Effector memory CD8-positive, alpha-beta T cell (primary cell): ENCODE results near the gene FCAMR.

Source experiments
- ATAC-seq: fragments of 150-1000 bp; cut with Tn5 transposase; replicated peaks from 2 replicates; pipeline ENCODE4 v1.10.0; 2021; ENCODE audit warnings: mild to moderate bottlenecking, moderate library complexity
- DNase-seq, 3 experiments: peaks; one replicate each; pipeline ENCODE4 v3.0.0; 2021
- H3K27ac Mint-ChIP-seq, 2 donors: one replicate each; pipeline ENCODE4 v1.8.0; 2022; ENCODE audit warnings: mild to moderate bottlenecking in 2 of 2, mixed read lengths in 2 of 2, moderate library complexity in 2 of 2
- H3K27me3 Mint-ChIP-seq, 2 donors: one replicate each; pipeline ENCODE4 v1.8.0; 2022; ENCODE audit warnings: mixed read lengths in 2 of 2
- H3K36me3 Mint-ChIP-seq: one replicate; pipeline ENCODE4 v1.8.0; 2022; ENCODE audit warnings: mild to moderate bottlenecking, moderate library complexity, mixed read lengths; ENCODE audit not compliant: insufficient read depth
- H3K4me1 Mint-ChIP-seq, 2 donors: one replicate each; pipeline ENCODE4 v1.8.0; 2022; ENCODE audit warnings: low read depth in 2 of 2, mixed read lengths in 2 of 2
- H3K4me3 Mint-ChIP-seq, 2 donors: one replicate each; pipeline ENCODE4 v1.8.0; 2022; ENCODE audit warnings: mild to moderate bottlenecking in 2 of 2, mixed read lengths in 2 of 2, moderate library complexity in 2 of 2
- H3K9me3 Mint-ChIP-seq, 2 donors: one replicate each; pipeline ENCODE4 v1.8.0; 2022; ENCODE audit warnings: mixed read lengths in 2 of 2

FCAMR gene

GRCh38 chr1:207006914-207007313, 36.7 kb upstream of the FCAMR start:
- H3K4me1 Mint-ChIP-seq: peaks cover 0 to 4% of the 10 kb centered on the region in 2 donors

DNA sequence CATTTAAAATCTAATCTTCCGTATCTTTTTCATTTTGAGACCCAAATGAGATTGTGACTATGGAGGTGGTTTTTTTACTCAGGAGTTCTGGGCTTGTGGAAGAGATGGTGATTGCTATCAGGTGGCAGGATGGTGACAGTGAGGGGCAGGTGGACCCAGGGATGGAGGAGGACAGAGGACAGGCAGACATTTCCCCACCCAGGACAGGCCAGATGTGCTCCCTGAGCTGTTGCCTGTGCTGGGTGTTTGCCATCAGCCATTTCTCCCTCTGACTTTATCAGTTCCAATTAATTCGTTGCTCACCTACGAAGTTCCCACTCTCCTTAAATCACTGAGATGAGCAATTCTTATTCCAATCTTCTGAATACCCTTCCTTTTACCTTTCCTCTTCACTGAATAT, 35.8 kb upstream of the FCAMR start:
- ATAC-seq: no peak
- Mint-ChIP-seq H3K27me3 (peaks cover 32 to 33% of the 10 kb centered on the region in 2 donors), H3K4me1 (peaks cover 0 to 4% of the 10 kb centered on the region in 2 donors), H3K36me3 (no peaks in the 10 kb centered on the region), H3K4me3 (no peak overlapping the region), H3K27ac (no peak overlapping the region), H3K9me3 (no peaks in the 10 kb centered on the region)
- no peak for DNase-seq

More at GRCh38 chr1:207006914-207007313, 36.7 kb upstream of the FCAMR start:
- peaks cover 36 to 37% of the 10 kb centered on the region in 2 donors for H3K27me3 Mint-ChIP-seq
- ATAC-seq (no peak), DNase-seq (no peak)
- H3K4me3 Mint-ChIP-seq: no peak overlapping the region
- no peak overlapping the region for H3K27ac Mint-ChIP-seq
- H3K36me3 Mint-ChIP-seq: no peaks in the 10 kb centered on the region
- no peaks in the 10 kb centered on the region for H3K9me3 Mint-ChIP-seq

- Mint-ChIP-seq H3K4me3 (no peak overlapping the region), H3K27me3 (peaks cover 30 to 32% of the 10 kb centered on the region in 2 donors), H3K4me1 (peaks cover 0 to 4% of the 10 kb centered on the region in 2 donors), H3K9me3 (no peaks in the 10 kb centered on the region), H3K27ac (no peak overlapping the region), H3K36me3 (no peaks in the 10 kb centered on the region)
- peak; percentile 48 for ATAC-seq
- DNase-seq: peak; percentile 18 to 33 (median 31)
Observed at GRCh38 chr1:207004931-207005830, 34.9 kb upstream of the FCAMR start.

GRCh38 chr1:207003210-207003609, 33.0 kb upstream of the FCAMR start:
- Mint-ChIP-seq H3K4me3 (no peak overlapping the region), H3K36me3 (no peaks in the 10 kb centered on the region), H3K9me3 (no peaks in the 10 kb centered on the region), H3K27ac (no peak overlapping the region), H3K27me3 (peaks cover 24 to 32% of the 10 kb centered on the region in 2 donors), H3K4me1 (peaks cover 0 to 4% of the 10 kb centered on the region in 2 donors)
- ATAC-seq (no peak), DNase-seq (no peak)

DNA sequence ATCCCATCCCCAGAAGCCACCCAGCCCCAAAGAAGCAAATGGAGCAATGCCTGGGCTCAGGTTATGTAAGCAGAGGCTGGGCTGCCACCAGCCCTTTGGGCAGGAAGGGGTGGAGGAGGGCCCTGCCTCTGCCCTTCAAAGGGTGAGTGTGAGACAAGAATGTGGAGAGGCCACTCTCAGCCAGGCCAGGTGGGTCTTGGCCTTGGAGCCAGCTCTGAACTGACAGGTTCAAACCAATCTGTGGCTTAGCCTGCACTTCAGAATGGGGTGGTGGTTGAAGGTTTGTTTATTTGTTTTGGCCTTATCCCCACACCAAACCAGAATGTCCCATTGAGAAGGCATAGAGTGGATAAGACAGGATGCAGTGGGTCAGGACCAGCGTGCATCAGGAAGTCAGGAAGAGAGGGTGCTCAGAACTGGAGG, 32.5 kb upstream of the FCAMR start:
- Mint-ChIP-seq H3K9me3 (no peaks in the 10 kb centered on the region), H3K36me3 (no peaks in the 10 kb centered on the region), H3K27ac (no peak overlapping the region), H3K4me3 (no peak overlapping the region), H3K27me3 (peaks cover 22 to 31% of the 10 kb centered on the region in 2 donors), H3K4me1 (peaks cover 0 to 4% of the 10 kb centered on the region in 2 donors)
- no peak for ATAC-seq
- no peak for DNase-seq

DNA sequence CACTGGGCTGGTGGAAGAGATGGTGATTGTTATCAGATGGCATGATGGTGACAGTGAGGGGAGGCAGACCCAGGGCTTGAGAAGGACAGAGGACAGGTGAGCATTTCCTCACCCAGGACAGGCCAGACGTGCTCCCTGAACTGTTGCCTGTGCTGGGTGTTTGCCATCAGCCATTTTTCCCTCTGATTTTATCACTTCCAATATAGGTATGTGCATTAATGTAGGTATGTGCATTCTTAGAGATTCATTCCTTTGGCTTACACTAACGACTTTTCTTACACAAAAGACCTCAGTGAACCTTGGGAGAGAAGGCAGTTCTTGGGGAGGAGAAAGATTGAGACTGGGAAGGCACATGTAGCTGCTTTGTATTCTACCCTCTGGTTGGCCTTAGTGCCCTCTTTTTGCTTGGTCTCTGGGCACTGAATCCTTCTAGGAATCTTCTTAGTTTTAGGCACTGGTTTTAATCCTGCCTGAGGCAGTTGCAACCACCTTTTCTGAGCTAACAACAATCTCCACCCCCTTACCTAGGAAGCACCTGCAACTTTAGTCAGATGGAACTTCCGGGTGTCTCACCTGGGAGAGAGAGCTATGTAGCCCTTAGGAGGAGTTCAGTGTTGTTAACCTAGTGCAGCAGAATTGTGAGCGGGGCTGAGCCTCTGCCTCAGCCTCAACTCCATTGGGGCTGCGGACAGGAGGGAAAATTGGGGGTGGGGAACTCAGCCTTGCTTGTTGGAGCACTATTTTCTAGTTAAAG, 31.4 kb upstream of the FCAMR start:
- Mint-ChIP-seq H3K9me3 (no peaks in the 10 kb centered on the region), H3K4me3 (no peak overlapping the region), H3K27me3 (peaks cover 15 to 23% of the 10 kb centered on the region in 2 donors), H3K36me3 (no peaks in the 10 kb centered on the region), H3K4me1 (peaks cover 0 to 4% of the 10 kb centered on the region in 2 donors), H3K27ac (no peak overlapping the region)
- DNase-seq: no peak
- no peak for ATAC-seq

GRCh38 chr1:207000651-207001291, 30.5 kb upstream of the FCAMR start:
- Mint-ChIP-seq H3K4me1 (peaks cover 0 to 4% of the 10 kb centered on the region in 2 donors), H3K27me3 (peaks cover 6 to 18% of the 10 kb centered on the region in 2 donors), H3K36me3 (no peaks in the 10 kb centered on the region), H3K9me3 (no peaks in the 10 kb centered on the region), H3K27ac (no peak overlapping the region), H3K4me3 (no peak overlapping the region)
- DNase-seq (no peak), ATAC-seq (no peak)

- no peaks in the 10 kb centered on the region for H3K9me3 Mint-ChIP-seq
- no peaks in the 10 kb centered on the region for H3K4me1 Mint-ChIP-seq
- no peaks in the 10 kb centered on the region for H3K36me3 Mint-ChIP-seq
- no peak overlapping the region for H3K4me3 Mint-ChIP-seq
- peaks cover 10 to 18% of the 10 kb centered on the region in 2 donors for H3K27me3 Mint-ChIP-seq
- ATAC-seq: no peak
- DNase-seq: no peak
- no peak overlapping the region for H3K27ac Mint-ChIP-seq
Observed at GRCh38 chr1:206998816-206999215, 28.6 kb upstream of the FCAMR start.

DNA sequence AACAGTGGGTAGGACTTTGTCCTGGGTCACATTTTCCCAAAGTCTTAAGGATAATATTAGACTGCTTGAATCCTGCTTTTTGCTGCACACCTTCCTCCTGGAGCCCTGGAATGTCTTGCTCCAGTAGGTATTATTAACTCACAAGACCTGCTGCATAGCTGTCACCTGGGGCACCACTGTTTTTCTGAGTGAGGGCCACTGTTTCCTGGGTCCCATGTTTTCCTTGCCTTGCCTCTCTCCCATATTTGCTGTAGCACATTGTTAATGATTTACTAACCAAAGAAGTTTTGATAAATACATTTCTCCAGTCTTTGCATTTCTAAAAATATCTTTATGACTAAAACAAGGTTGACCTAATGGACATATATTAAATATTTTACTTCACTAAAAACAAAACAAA, 22.5 kb upstream of the FCAMR start:
- peaks cover 49 to 70% of the 10 kb centered on the region in 2 donors for H3K27me3 Mint-ChIP-seq
- no peaks in the 10 kb centered on the region for H3K4me1 Mint-ChIP-seq
- peak overlapping the region in 1 of 2 donors; percentile 50 for H3K27ac Mint-ChIP-seq

DNA sequence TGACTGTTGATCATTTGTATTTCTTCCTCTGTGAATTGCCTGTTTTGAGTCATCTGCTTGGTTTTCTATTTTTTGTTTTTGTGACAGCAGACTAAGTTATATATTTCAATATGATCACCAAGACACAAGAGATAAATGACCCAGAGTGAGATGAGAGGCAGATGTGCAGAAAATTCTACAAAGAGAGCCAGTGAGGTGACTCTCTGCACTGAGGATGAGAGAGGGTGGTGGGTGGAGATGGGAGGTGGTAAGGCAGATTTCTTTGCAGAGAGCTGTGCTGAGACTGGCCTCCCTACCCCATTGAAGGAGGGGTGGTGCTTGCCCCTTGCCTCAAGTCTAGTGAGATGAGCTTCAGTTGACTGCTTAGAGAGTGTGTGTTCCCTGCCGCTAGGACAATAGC, 17.6 kb upstream of the FCAMR start:
- no peak overlapping the region for H3K4me3 Mint-ChIP-seq
- H3K27me3 Mint-ChIP-seq: peaks cover 62 to 81% of the 10 kb centered on the region in 2 donors
- no peak overlapping the region for H3K27ac Mint-ChIP-seq
- no peaks in the 10 kb centered on the region for H3K9me3 Mint-ChIP-seq
- H3K4me1 Mint-ChIP-seq: no peaks in the 10 kb centered on the region
- ATAC-seq: no peak
- DNase-seq: no peak
- H3K36me3 Mint-ChIP-seq: no peaks in the 10 kb centered on the region

More for the DNA sequence above, 22.5 kb upstream of the FCAMR start:
- Mint-ChIP-seq H3K4me3 (no peak overlapping the region), H3K9me3 (no peaks in the 10 kb centered on the region), H3K36me3 (no peaks in the 10 kb centered on the region)
- ATAC-seq (no peak), DNase-seq (no peak)

- no peak overlapping the region for H3K27ac Mint-ChIP-seq
- H3K9me3 Mint-ChIP-seq: no peaks in the 10 kb centered on the region
- H3K4me3 Mint-ChIP-seq: no peak overlapping the region
- peaks cover 52 to 72% of the 10 kb centered on the region in 2 donors for H3K27me3 Mint-ChIP-seq
- H3K4me1 Mint-ChIP-seq: no peaks in the 10 kb centered on the region
- no peak for ATAC-seq
- DNase-seq: no peak
- H3K36me3 Mint-ChIP-seq: no peaks in the 10 kb centered on the region
Observed at GRCh38 chr1:206986885-206987284, 16.6 kb upstream of the FCAMR start.

GRCh38 chr1:206986402-206986801, 16.1 kb upstream of the FCAMR start:
- Mint-ChIP-seq H3K9me3 (no peaks in the 10 kb centered on the region), H3K27me3 (peaks cover 50 to 67% of the 10 kb centered on the region in 2 donors), H3K36me3 (no peaks in the 10 kb centered on the region), H3K4me3 (no peak overlapping the region), H3K27ac (no peak overlapping the region), H3K4me1 (no peaks in the 10 kb centered on the region)
- ATAC-seq: no peak
- no peak for DNase-seq

DNA sequence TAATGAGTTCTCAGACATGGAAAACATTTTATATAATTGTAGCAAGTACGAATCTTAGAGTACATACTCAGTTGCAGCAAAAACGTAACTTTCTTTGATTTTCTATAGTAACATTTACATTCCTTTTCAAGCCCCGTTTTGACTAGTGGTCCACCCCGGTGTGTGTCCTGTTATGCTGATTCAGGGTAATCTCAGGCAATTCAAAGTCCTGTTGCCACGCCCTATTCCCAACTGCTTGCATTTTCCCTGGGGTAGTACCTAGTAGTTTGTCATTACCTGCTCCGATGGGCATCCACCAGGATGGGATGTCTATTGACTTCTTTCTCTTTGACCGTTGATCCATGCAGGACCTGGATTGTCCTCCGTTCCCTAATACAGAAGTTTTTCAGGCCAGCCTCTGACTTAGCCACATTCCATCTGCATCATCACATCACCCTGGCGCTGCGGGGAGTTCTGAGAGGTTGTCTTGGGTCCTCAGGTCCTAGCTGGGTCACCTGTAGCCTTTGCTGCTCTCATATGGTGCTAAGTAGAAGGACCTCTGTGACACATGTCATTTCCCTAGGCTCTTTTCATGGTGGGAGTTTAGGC, 15.0 kb upstream of the FCAMR start:
- DNase-seq (no peak), ATAC-seq (no peak)
- H3K36me3 Mint-ChIP-seq: no peaks in the 10 kb centered on the region
- no peak overlapping the region for H3K4me3 Mint-ChIP-seq
- no peaks in the 10 kb centered on the region for H3K9me3 Mint-ChIP-seq
- no peaks in the 10 kb centered on the region for H3K4me1 Mint-ChIP-seq
- H3K27me3 Mint-ChIP-seq: peaks cover 47 to 59% of the 10 kb centered on the region in 2 donors
- H3K27ac Mint-ChIP-seq: no peak overlapping the region
